Activated B cell treated with CpG ODN at 0.5 μM for 24 hours (primary cell): Measurements from ENCODE around the gene DISC1. TPM values are rescaled to one million over a fixed set of nuclear protein-coding genes. Genes with fewer than 3 reads are reported as not detected.

Source experiments
- ATAC-seq: fragments of 200-7000 bp; cut with Tn5 transposase; one replicate; pipeline ENCODE4 v1.10.0; 2021; ENCODE audit warnings: low read depth, mild to moderate bottlenecking, moderate library complexity
- CTCF ChIA-PET: fragments of 350-600 bp; sonication (Branson Sonifier 250); formaldehyde crosslinking; loops from one replicate; lab custom pipeline; 2021; ENCODE audit warnings: antibody characterized with exemption; lab: Charles Lee
- POLR2A ChIA-PET: fragments of 350-600 bp; sonication (Branson Sonifier 250); formaldehyde crosslinking; loops from one replicate; lab custom pipeline; 2021; ENCODE audit warnings: antibody characterized with exemption; lab: Charles Lee
- DNase-seq: peaks from one replicate; pipeline ENCODE4 v3.0.0; 2022
- H3K27ac Mint-ChIP-seq: one replicate; pipeline ENCODE4 v1.8.0; 2020; ENCODE audit warnings: mixed read lengths
- H3K27me3 Mint-ChIP-seq: one replicate; pipeline ENCODE4 v1.8.0; 2021; ENCODE audit warnings: mixed read lengths
- H3K36me3 Mint-ChIP-seq: one replicate; pipeline ENCODE4 v1.8.0; 2021; ENCODE audit warnings: low read depth, mixed read lengths
- H3K4me1 Mint-ChIP-seq: one replicate; pipeline ENCODE4 v1.8.0; 2021; ENCODE audit warnings: mixed read lengths
- H3K4me3 Mint-ChIP-seq: one replicate; pipeline ENCODE4 v1.8.0; 2020; ENCODE audit warnings: mild to moderate bottlenecking, mixed read lengths
- H3K9me3 Mint-ChIP-seq: one replicate; pipeline ENCODE4 v1.8.0; 2020; ENCODE audit warnings: mixed read lengths
- intact Hi-C: fragments of 100-400 bp; cut with micrococcal nuclease; formaldehyde crosslinking; loops from one replicate; pipeline ENCODE4 v1.15.1; 2024
- total RNA-seq: library from RNA; stranded (reverse); gene quantifications from 2 replicates; pipeline ENCODE4 v1.2.3, GENCODE V29; 2022
- TF ChIP-seq, protein P1 (sequence below): fragments of 200-600 bp; IDR thresholded peaks from one replicate; pipeline ENCODE4 v1.8.0; 2022; ENCODE audit warnings: antibody characterized with exemption, mild to moderate bottlenecking

Gene DISC1
- total RNA-seq, 1 donor from 2014 or later, result 2.4 TPM

DNA sequence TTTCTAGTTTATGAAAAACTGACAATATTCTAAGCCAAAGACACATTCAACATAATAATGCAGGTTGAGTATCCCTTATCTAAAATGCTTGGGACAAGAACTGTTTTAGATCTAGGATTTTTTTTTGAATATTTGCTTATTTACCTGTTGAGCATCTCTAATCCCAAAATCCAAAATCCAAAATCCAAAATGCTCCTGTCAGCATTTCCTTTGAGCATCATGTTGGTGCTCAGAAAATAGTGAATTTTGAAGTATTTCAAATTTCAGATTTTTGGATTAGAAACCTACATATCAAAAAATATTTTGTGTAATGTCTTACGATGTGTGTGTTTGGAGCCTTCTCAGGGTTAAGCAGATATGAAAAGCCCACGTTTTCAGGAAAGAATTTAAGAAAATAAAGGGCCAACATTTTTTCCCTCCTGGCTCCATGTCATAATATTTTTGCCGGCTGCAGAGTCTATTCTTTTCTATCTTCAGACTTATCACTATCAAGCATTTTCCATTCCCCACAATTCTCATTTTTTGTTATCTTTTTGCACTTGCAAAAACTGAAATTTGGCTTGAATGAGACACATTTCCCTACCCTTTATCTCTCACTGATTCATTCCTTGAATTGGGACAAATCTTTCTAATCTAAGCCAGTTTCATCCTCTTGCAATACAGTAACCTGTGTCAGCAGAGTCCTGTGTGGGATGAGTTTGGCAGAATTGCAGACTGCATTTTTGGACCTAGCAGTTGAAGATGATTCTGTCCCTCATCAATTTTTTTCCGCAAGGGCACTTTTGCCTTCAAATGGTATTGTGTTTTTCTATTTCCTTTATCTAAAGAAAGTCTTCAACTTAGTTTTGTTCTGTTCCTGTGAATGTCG lies 233.9 kb downstream of the DISC1 start:
- TF ChIP-seq, protein P1, sequence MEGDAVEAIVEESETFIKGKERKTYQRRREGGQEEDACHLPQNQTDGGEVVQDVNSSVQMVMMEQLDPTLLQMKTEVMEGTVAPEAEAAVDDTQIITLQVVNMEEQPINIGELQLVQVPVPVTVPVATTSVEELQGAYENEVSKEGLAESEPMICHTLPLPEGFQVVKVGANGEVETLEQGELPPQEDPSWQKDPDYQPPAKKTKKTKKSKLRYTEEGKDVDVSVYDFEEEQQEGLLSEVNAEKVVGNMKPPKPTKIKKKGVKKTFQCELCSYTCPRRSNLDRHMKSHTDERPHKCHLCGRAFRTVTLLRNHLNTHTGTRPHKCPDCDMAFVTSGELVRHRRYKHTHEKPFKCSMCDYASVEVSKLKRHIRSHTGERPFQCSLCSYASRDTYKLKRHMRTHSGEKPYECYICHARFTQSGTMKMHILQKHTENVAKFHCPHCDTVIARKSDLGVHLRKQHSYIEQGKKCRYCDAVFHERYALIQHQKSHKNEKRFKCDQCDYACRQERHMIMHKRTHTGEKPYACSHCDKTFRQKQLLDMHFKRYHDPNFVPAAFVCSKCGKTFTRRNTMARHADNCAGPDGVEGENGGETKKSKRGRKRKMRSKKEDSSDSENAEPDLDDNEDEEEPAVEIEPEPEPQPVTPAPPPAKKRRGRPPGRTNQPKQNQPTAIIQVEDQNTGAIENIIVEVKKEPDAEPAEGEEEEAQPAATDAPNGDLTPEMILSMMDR, result no peak
- Mint-ChIP-seq H3K36me3 (no peaks in the 10 kb centered on the region), H3K4me3 (no peak overlapping the region), H3K27ac (no peak overlapping the region), H3K4me1 (no peaks in the 10 kb centered on the region), H3K27me3 (no peaks in the 10 kb centered on the region), H3K9me3 (no peaks in the 10 kb centered on the region)
- CTCF ChIA-PET, result no interaction called here
- no peak for ATAC-seq
- intact Hi-C loops, result loop anchor here (10.0 kb wide), 1 partner anchor 1384 kb away; no protein-coding TSS in a partner anchor
- POLR2A ChIA-PET, result no interaction called here
- no peak for DNase-seq

DNA sequence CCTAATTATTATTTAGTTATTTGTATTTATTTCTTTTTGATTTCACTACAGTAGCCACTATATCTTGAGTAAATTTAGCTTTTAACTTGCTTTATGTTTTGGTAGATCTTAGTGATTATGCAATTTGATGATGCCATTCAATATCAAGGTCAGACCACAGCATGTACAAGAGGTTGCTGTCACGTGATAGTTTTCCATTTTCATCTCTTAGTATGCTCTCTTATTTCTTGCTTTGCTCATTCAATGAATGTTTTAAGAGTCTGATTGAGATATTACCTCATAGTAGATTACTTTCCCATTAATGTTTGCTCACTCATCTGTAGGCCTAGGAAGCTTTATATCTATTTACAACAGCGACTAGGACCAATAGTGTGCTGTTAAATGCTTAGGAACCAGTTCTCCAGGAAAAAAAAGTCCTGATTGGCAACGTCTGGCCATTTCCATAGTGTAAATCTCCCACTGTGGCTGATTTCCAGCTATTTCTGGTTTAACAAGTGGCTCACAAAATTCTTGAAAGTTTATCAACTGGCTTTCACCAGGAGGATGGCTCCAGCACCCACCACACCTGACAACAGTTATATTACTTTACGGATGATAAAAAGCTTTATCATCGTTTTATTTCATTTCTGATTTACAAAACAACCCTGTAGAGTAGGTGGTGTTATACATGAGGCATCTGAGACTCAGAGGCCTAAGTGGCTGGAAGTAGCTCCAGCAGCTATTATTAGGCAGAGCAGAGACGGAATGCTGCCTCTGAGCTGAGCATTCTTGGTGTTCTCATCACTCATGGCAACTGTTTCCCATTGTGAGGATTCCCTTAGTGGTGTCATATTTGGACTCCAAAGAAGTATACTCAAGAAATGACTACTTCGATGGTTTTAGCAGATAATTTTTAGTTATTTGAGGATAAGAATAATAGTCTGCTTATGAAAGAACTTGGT lies 235.2 kb downstream of the DISC1 start:
- H3K4me1 Mint-ChIP-seq, result peaks cover 2% of the 10 kb centered on the region
- ATAC-seq, result no peak
- no peak overlapping the region for H3K4me3 Mint-ChIP-seq
- ChIA-PET CTCF (no interaction called here), POLR2A (interaction anchor here (0.7 kb wide), 1 partner anchor 9 kb away, joined by 9 read pairs; no protein-coding TSS in a partner anchor)
- TF ChIP-seq, protein P1, result no peak
- no peaks in the 10 kb centered on the region for H3K27me3 Mint-ChIP-seq
- DNase-seq, result no peak
- H3K36me3 Mint-ChIP-seq, result no peaks in the 10 kb centered on the region
- intact Hi-C loops, result loop anchor here (10.0 kb wide), 1 partner anchor 1383 kb away; no protein-coding TSS in a partner anchor
- H3K9me3 Mint-ChIP-seq, result no peaks in the 10 kb centered on the region
- H3K27ac Mint-ChIP-seq, result no peak overlapping the region

DNA sequence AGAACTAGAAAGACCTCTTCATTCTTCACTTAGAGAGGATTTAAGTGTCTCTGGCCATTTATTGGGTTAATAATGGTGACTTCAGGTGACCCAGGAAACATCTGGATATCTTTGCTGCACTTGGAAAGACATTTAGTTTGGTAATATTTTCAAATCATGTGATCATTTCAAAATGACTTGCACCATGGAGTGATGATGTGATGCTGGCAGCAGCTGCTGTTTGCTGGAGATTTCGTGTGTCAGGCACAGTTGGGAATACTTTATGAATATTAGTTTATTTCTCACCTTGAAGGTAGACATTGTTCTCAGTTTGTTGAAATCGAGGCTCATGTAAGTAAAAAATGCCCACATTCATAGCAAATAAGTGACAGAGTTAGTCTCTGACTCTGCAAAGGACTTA lies 236.0 kb downstream of the DISC1 start:
- ChIA-PET POLR2A (no interaction called here), CTCF (no interaction called here)
- ATAC-seq (no peak), DNase-seq (no peak)
- no peak overlapping the region for H3K4me3 Mint-ChIP-seq
- H3K27ac Mint-ChIP-seq, result no peak overlapping the region
- no peaks in the 10 kb centered on the region for H3K9me3 Mint-ChIP-seq
- TF ChIP-seq, protein P1, result no peak
- no peaks in the 10 kb centered on the region for H3K27me3 Mint-ChIP-seq
- peaks cover 2% of the 10 kb centered on the region for H3K4me1 Mint-ChIP-seq
- no peaks in the 10 kb centered on the region for H3K36me3 Mint-ChIP-seq
- intact Hi-C loops, result loop anchor here (10.0 kb wide), 1 partner anchor 1382 kb away; no protein-coding TSS in a partner anchor

DNA sequence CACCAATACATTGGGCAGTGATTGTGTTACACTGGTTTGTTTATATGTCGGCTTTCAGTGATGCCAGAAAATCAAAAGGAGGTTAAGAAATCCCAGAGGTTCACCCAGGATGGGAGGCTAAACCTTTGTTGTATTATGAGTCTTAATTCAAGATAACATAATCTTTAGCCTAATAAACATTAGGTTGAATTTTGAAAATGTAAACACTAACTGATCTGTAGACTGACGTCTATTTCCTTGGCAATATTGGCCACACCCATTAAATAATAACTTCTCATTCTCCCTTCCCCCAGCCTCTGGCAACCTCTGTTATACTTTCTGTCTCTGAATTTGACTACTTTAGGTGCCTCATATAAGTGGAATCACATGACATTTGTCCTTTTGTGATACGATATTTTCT lies 238.7 kb downstream of the DISC1 start:
- CTCF ChIA-PET, result interaction anchor here (0.7 kb wide), 1 partner anchor 389 kb away, joined by 3 read pairs; no protein-coding TSS in a partner anchor
- no peak overlapping the region for H3K4me3 Mint-ChIP-seq
- POLR2A ChIA-PET, result no interaction called here
- no peak for ATAC-seq
- no peak overlapping the region for H3K27ac Mint-ChIP-seq
- TF ChIP-seq, protein P1, result no peak
- no peaks in the 10 kb centered on the region for H3K9me3 Mint-ChIP-seq
- intact Hi-C loops, result loop anchor here (5.0 to 10.0 kb wide), 2 partner anchors 767 to 1379 kb away; partner anchors contain the start of gene SIPA1L2
- H3K4me1 Mint-ChIP-seq, result peaks cover 16% of the 10 kb centered on the region
- no peaks in the 10 kb centered on the region for H3K36me3 Mint-ChIP-seq
- DNase-seq, result no peak
- H3K27me3 Mint-ChIP-seq, result no peaks in the 10 kb centered on the region
